NAMALWA (cell line): ENCODE data around the gene RNASE2.
"Not testable (repeated sequence)": the region's sequence is repeated elsewhere in the genome, so short reads cannot be mapped to it uniquely, and the experiment has no call there.

Experiments
- DNase-seq: peaks from one replicate; pipeline ENCODE4 v3.0.0-alpha.2; 2015; ENCODE audit warnings: low spot score

Gene RNASE2

GRCh38 chr14:20982646-20983369 lies 27.5 kb downstream of the RNASE2 start:
- DNase-seq = no peak

GRCh38 chr14:20985650-20986049 lies 30.4 kb downstream of the RNASE2 start:
- not testable (repeated sequence) for DNase-seq

DNA sequence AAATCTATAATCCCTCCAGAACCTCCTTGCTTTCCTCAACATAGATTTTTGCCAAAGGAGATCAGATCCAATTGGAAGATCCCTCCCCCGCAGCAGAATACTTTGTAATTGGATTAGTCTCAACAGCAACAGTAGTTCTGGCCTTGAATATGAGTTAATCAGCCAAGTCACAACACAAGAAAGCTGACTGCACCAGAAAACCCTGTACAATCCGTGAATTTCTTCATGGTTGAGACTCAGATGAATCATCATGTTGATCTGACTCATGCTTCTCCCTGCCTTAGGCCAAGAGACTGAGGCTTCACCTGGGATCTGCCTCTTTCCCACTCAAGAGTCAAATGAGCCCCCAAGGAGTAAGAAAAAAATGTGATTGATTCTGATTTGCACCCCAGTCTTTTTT lies 31.5 kb downstream of the RNASE2 start:
- DNase-seq = no peak

GRCh38 chr14:20988717-20989470 lies 33.6 kb downstream of the RNASE2 start:
- peak; percentile 14 for DNase-seq

DNA sequence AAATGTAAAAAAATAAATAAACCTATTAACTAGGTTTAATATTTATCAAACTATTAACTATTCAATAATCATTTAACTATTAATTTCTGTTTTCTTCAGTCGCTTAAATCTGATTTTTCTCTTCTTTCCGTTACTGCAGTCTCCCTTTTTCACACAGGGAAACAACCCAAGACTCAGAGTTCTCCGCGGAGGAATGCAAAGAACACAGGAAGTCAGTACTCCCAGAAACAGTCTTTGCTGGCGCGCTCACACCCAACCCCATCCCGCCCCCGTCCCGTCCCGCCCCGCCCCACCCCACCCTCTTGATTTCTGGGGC lies 34.1 kb downstream of the RNASE2 start:
- no peak for DNase-seq

- DNase-seq = peak; percentile 98
Observed at GRCh38 chr14:20989787-20990600, 34.7 kb downstream of the RNASE2 start, which contains the start of gene METTL17. METTL17 (plus strand) TSS chr14:20989980; CDS start chr14:20990003, 23 bp downstream.

- DNase-seq = no peak
Observed at GRCh38 chr14:20996521-20996920, 41.2 kb downstream of the RNASE2 start.

DNA sequence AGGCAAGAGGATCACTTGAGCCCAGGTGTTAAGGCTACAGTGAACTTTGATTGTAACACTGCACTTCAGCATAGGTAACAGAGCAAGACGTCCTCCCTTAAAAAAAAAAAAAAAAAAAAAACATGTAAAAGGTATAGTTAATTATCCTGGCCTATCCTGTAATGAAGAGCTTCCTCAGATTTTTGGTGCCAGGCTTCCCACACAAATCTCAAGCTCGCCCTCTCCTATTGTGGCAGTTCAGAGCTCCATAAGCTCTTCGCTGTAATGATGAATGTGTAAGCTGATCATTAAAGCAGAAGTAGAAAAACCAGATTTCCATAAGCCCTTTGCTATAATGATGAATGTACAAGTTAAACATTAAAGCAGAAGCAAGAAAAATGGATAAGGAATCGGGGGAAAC lies 41.8 kb downstream of the RNASE2 start:
- DNase-seq = no peak

DNA sequence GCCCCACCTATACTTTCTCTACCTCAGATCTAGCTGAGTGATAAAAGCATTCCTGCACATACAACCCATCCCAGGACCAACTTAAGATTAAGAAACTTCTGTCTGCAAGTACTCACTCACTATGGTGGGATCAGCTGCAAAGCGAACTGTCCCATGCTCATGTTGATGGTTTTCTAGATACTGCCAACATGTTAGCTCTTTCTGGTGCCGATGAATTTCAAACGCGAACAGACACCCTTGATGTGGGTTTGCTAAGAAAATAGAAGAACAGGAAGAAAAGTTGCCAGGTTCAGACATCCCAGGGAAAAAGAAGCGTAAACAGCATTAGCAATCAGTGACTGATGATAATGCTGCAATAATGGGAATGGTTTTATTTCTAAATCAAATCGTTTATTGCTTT lies 42.3 kb downstream of the RNASE2 start:
- no peak for DNase-seq

- DNase-seq = no peak
Observed at GRCh38 chr14:20998139-20998538, 42.9 kb downstream of the RNASE2 start.

DNA sequence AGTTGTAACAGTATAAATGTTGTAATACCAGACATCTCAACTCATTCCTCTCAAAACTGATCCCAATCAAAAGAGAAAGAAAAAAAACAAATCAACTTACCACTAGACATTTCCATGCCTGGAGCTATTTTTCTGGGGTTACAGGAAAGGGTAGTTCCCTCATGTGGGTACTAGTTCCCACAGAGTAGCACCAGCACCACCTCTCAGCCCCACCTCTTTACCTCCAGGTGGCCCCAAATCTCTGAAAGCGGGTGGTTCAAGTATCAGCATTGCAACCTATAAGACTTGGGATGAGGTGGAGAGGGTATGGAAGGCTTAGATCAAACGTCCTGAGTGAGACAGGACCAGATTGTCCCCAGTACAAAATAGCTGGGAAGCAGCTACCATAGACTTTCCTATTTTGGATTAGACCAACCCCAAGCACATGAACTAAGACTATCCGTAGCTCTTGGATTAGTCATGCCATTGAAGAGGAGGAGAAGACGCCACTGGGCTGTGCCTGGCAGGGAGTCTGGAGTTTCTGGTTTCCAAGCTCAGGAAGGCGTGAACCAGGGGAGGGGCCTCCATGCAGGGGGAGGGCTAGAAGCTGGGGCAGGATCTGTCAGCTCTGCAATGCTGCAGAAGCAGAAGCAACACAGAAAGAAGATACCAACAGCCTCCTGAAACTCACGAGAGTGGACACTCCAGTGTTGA lies 43.5 kb downstream of the RNASE2 start, which contains the start of gene SLC39A2:
Gene SLC39A2, plus strand, starts transcription at position 620 of the 693 bp plus-strand sequence. CDS start 154 bp downstream, outside the sequence.
- DNase-seq = no peak

GRCh38 chr14:20999591-20999990 lies 44.3 kb downstream of the RNASE2 start:
- DNase-seq = no peak

- no peak for DNase-seq
Observed at GRCh38 chr14:21001218-21001617, 45.9 kb downstream of the RNASE2 start.

GRCh38 chr14:21003788-21004346 lies 48.6 kb downstream of the RNASE2 start:
- DNase-seq = no peak
